ENCODE results near the gene NELFB. TPM values are rescaled to one million over a fixed set of nuclear protein-coding genes. Genes with fewer than 3 reads are reported as not detected.

NELFB gene
- total RNA-seq, 1 experiment from 2014 or later, result 71.7 TPM

DNA sequence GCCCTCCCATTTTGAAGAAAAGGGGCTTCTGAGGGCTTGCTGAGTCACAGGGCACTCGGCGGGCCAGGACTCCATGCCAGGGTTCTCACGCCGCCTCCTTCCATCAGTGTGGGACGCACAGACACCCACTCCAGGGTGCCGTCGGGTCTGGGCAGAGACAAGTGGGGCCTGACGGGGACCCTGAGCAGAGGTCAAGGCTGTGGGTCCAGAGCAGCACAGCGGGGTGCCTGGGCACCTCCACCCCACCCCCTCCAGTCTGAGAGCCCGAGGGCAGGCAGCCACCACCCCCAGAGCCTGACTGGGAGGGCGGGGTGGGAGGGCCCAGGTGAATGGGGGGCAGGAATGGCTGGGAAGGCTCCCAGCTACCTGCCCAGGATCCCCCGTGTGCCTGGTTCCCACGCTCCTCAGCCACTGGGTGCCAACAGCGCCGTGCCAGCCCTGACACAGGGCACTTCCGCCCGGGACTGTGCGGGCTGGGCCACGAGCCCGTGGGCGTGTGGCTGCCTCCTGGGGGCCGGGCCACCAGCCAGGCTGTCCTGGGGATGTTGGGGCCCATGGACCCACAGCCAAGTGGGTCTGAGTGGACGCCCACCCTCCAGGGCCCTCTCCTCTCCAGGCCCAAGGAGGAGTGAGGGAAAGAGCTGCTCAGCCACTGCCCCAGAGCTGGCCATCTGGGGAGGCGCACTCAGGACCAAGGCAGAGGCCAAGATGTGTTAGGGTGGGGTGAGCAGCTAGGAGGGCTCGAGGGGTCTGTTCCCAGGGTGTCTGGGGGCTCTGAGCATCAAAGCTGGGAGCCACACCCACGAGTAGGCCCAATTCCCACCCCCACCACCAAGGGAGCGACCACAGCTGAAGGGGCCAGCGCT, 57.1 kb downstream of the NELFB start:
- no peak overlapping the region for H2AK5ac ChIP-seq (ENCODE audit: insufficient read length, low read length)
- DNase-seq, result no peak
- H3K4me3 Mint-ChIP-seq, result no peak overlapping the region
- H3K4me1 Mint-ChIP-seq, result peaks cover 8 to 22% of the 10 kb centered on the region in 2 experiments; a peak in 3 of 4 replicates
- no peaks in the 10 kb centered on the region for H4K20me1 ChIP-seq (ENCODE audit: control insufficient read depth, insufficient read depth, insufficient read length)
- H3K18ac ChIP-seq (ENCODE audit: insufficient read length, low read depth, low read length), result no peak overlapping the region
- no peak overlapping the region for H2BK15ac ChIP-seq (ENCODE audit: low read depth, low read length)
- H3K23ac ChIP-seq (ENCODE audit: insufficient read length, low read depth, low read length), result no peak overlapping the region
- H3K4me2 ChIP-seq (ENCODE audit: insufficient read depth, insufficient read length, low read length), result no peak overlapping the region
- no peaks in the 10 kb centered on the region for H3K9me3 Mint-ChIP-seq
- no peak overlapping the region for H2BK20ac ChIP-seq (ENCODE audit: low read depth, low read length, poor library complexity, severe bottlenecking)
- H3K14ac ChIP-seq (ENCODE audit: insufficient read depth, low read length), result no peak overlapping the region
- H3K27ac Mint-ChIP-seq, result no peak overlapping the region
- peaks cover 3% of the 10 kb centered on the region for H3K27me3 Mint-ChIP-seq (ENCODE audit: low read depth)
- no peak overlapping the region for H4K91ac ChIP-seq (ENCODE audit: insufficient read length, low read depth, low read length)
- H3K23me2 ChIP-seq (ENCODE audit: insufficient read length, low read depth, low read length, poor library complexity, severe bottlenecking), result no peaks in the 10 kb centered on the region
- H3K9ac ChIP-seq (ENCODE audit: extremely low read depth, insufficient read length, low read length), result no peak overlapping the region
- no peaks in the 10 kb centered on the region for H3K79me2 ChIP-seq (ENCODE audit: insufficient read depth, low read length)
- no peaks in the 10 kb centered on the region; the same call in 1 of the 2 replicates for H3K4me1 ChIP-seq (ENCODE audit: insufficient read depth, low read length)
- H2BK5ac ChIP-seq (ENCODE audit: insufficient read length, low read length), result no peak overlapping the region
- H3K27ac ChIP-seq (ENCODE audit: insufficient read length, low read depth, low read length), result no peak overlapping the region
- no peaks in the 10 kb centered on the region for H3K79me1 ChIP-seq (ENCODE audit: insufficient read depth, low read depth, low read length, poor library complexity, severe bottlenecking)
- H4K5ac ChIP-seq (ENCODE audit: insufficient read length, low read depth, low read length), result no peak overlapping the region
- H2BK120ac ChIP-seq (ENCODE audit: low read depth, low read length, poor library complexity, severe bottlenecking), result no peak overlapping the region
- no peak overlapping the region for H3K4ac ChIP-seq (ENCODE audit: low read depth, low read length)
- H2BK12ac ChIP-seq (ENCODE audit: insufficient read length, low read depth, low read length), result no peak overlapping the region
- H3K36me3 Mint-ChIP-seq (ENCODE audit: insufficient read depth in 1 of 3, low read depth in 3 of 3), result no peaks in the 10 kb centered on the region
- no peak overlapping the region for H4K8ac ChIP-seq (replicated peaks; ENCODE audit: insufficient read length, low read depth, low read length)
- no peaks in the 10 kb centered on the region for H3K27me3 ChIP-seq (ENCODE audit: insufficient read depth, low read length)
- no CpG with 5 or more reads among the region's 28 CpGs for WGBS (ENCODE audit: extremely low coverage, insufficient read length, low lambda C conversion rate)
- H3K9me3 ChIP-seq (ENCODE audit: control insufficient read depth, low read depth, low read length), result no peaks in the 10 kb centered on the region
- H3K56ac ChIP-seq (ENCODE audit: insufficient read length, low read depth, low read length), result no peak overlapping the region
- no peak overlapping the region for H2AFZ ChIP-seq (ENCODE audit: low read length)
- no peak for TF ChIP-seq CTCF (conservative IDR thresholded peaks at IDR 0.05)
- no peak overlapping the region for H3T11ph ChIP-seq (ENCODE audit: low read length)

Measured in H9 (cell line).